ENCODE results near the gene FAM118A.
"Not testable (repeated sequence)": the region's sequence is repeated elsewhere in the genome, so short reads cannot be mapped to it uniquely, and the experiment has no call there.

Gene FAM118A

GRCh38 chr22:45366713-45367112 lies 57.0 kb downstream of the FAM118A start:
- H3K4me3 ChIP-seq (ENCODE audit: control insufficient read depth, low read depth, low read length), result no peak overlapping the region
- DNase-seq (ENCODE audit: low read depth), result no peak

GRCh38 chr22:45373592-45373991 lies 63.9 kb downstream of the FAM118A start:
- DNase-seq (ENCODE audit: low read depth), result not testable (repeated sequence)

More at GRCh38 chr22:45366713-45367112, 57.0 kb downstream of the FAM118A start:
- TF ChIP-seq, protein P1, sequence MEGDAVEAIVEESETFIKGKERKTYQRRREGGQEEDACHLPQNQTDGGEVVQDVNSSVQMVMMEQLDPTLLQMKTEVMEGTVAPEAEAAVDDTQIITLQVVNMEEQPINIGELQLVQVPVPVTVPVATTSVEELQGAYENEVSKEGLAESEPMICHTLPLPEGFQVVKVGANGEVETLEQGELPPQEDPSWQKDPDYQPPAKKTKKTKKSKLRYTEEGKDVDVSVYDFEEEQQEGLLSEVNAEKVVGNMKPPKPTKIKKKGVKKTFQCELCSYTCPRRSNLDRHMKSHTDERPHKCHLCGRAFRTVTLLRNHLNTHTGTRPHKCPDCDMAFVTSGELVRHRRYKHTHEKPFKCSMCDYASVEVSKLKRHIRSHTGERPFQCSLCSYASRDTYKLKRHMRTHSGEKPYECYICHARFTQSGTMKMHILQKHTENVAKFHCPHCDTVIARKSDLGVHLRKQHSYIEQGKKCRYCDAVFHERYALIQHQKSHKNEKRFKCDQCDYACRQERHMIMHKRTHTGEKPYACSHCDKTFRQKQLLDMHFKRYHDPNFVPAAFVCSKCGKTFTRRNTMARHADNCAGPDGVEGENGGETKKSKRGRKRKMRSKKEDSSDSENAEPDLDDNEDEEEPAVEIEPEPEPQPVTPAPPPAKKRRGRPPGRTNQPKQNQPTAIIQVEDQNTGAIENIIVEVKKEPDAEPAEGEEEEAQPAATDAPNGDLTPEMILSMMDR (IDR thresholded peaks at IDR 0.05; ENCODE audit: control insufficient read depth, insufficient read depth, low read depth, low read length, missing control alignments), result no peak

GRCh38 chr22:45376009-45376408 lies 66.3 kb downstream of the FAM118A start:
- TF ChIP-seq, protein P1 (IDR thresholded peaks at IDR 0.05; ENCODE audit: control insufficient read depth, insufficient read depth, low read depth, low read length, missing control alignments), result no peak
- DNase-seq (ENCODE audit: low read depth), result no peak

More at GRCh38 chr22:45373592-45373991, 63.9 kb downstream of the FAM118A start:
- H3K4me3 ChIP-seq (ENCODE audit: control insufficient read depth, low read depth, low read length), result not testable (repeated sequence)

DNA sequence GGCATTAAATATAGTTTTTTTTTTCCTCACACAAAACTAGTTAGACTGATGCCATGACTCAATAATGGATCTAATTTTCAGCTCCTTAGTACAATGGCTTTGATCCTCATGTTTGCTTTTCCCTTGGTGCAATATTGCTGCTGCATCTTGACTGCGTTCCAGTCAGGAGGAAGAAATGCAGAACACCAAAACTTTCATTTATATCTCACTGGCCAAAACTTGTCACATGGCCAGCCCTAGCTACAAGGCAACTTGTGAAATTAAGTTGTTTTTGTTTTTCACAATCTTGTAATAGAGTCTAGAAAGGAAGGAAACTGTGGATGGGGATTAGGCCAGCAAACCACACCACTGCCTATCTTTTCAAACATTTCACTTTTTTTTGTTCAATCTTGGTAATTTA lies 67.0 kb downstream of the FAM118A start:
- H3K4me3 ChIP-seq (ENCODE audit: control insufficient read depth, low read depth, low read length), result no peak overlapping the region
- no peak for DNase-seq (ENCODE audit: low read depth)
- TF ChIP-seq, protein P1 (IDR thresholded peaks at IDR 0.05; ENCODE audit: control insufficient read depth, insufficient read depth, low read depth, low read length, missing control alignments), result no peak

More at GRCh38 chr22:45376009-45376408, 66.3 kb downstream of the FAM118A start:
- H3K4me3 ChIP-seq (ENCODE audit: control insufficient read depth, low read depth, low read length), result no peak overlapping the region

DNA sequence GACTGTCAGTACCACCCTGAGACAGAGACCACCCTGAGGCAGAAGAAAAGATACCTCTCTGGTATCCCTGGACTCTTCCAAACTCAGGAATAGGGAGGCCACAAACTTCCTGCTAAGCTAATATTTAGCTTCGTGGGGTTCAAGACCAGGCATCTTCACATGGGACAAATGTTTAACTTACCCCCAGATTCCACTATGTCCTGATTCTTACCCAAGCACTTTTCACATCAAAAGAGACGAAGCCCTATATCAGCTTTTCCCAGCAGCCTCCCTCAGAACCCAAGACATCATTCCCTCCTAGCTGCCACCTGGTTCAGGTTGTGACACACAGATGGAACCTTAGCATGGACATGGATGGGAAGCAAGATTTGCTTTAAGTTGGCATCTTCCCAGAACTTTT lies 71.6 kb downstream of the FAM118A start:
- no peak overlapping the region for H3K4me3 ChIP-seq (ENCODE audit: control insufficient read depth, low read depth, low read length)
- TF ChIP-seq, protein P1 (IDR thresholded peaks at IDR 0.05; ENCODE audit: control insufficient read depth, insufficient read depth, low read depth, low read length, missing control alignments), result no peak
- DNase-seq (ENCODE audit: low read depth), result no peak

DNA sequence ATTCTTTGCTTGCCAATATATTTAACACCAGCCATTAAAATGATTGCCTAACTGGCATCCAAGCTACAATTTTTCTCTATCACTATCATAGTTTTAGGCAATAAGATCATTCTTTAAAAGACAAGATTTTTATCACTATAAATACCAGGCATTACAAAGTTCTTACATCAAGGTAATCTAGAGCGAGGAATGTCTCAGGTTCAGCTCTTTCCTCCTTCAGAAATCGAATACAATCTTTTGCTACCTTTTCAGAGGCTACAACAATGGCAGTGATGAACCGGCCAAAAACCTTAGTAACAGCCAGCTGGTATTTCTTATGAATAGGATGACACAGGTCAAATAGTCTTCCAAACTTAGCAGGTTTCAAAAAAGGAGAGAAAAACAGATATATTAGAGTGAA lies 79.8 kb downstream of the FAM118A start:
- H3K4me3 ChIP-seq (ENCODE audit: control insufficient read depth, low read depth, low read length), result no peak overlapping the region
- TF ChIP-seq, protein P1 (IDR thresholded peaks at IDR 0.05; ENCODE audit: control insufficient read depth, insufficient read depth, low read depth, low read length, missing control alignments), result no peak
- no peak for DNase-seq (ENCODE audit: low read depth)
